ENCODE results near the gene SUV39H2.
"Not testable (repeated sequence)": the region's sequence is repeated elsewhere in the genome, so short reads cannot be mapped to it uniquely, and the experiment has no call there.

Gene SUV39H2

DNA sequence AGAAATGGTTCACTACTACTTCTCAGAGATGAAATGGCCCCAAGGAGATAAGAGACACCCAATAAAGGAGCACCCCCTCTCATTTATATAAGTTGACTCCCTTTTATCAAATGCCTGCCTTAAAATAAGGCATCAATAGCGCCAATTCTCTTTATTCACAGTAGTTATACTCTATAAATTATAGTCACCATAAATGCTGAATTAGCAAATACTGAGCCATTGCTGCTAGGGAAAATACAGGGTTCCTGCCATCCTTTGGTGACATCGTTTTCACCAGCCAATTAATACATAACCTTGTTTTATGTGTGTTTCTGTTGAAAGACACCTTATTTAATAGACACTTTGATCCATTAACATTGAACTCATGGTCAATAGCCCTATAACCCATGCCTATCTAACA is 46.6 kb downstream of the SUV39H2 start:
- peaks cover 69% of the 10 kb centered on the region for H3K36me3 ChIP-seq (ENCODE audit: control insufficient read depth, insufficient read depth, low read length)
- H3K4me3 ChIP-seq (ENCODE audit: insufficient read depth, low read depth, low read length, poor library complexity, severe bottlenecking): no peak overlapping the region
- no peaks in the 10 kb centered on the region for H3K9me3 ChIP-seq (ENCODE audit: control insufficient read depth, low read length)
- H3K27ac ChIP-seq (ENCODE audit: insufficient read depth, low read length, poor library complexity, severe bottlenecking): no peak overlapping the region
- no peaks in the 10 kb centered on the region for H3K27me3 ChIP-seq (replicated peaks; ENCODE audit: control insufficient read depth, insufficient read depth, low read length, poor library complexity, severe bottlenecking)
- no peaks in the 10 kb centered on the region for H3K4me1 ChIP-seq (ENCODE audit: control insufficient read depth, insufficient read depth, low read length, poor library complexity, severe bottlenecking)
- no peak for DNase-seq

DNA sequence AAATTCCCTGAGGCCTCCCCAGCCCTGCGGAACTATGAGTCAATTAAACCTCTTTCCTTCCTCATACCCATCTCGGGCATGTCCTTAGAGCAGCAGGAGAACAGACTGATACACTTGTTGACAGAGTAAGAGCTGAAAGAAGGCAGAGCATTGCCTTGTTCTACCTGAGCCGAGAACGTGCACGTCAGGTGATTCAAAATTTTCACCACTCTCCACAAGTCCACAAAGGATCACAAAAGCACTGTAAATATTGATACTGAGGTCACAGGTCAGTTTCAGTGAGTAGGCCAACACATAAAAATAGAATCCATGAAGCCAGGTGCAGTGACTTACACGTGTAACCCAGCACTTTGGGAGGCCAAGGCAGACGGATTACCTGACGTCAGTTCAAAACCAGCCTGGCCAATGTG is 47.4 kb downstream of the SUV39H2 start:
- no peaks in the 10 kb centered on the region for H3K4me1 ChIP-seq (ENCODE audit: control insufficient read depth, insufficient read depth, low read length, poor library complexity, severe bottlenecking)
- H3K9me3 ChIP-seq (ENCODE audit: control insufficient read depth, low read length): no peaks in the 10 kb centered on the region
- H3K36me3 ChIP-seq (ENCODE audit: control insufficient read depth, insufficient read depth, low read length): peaks cover 72% of the 10 kb centered on the region
- no peak overlapping the region for H3K4me3 ChIP-seq (ENCODE audit: insufficient read depth, low read depth, low read length, poor library complexity, severe bottlenecking)
- no peak for DNase-seq
- no peaks in the 10 kb centered on the region for H3K27me3 ChIP-seq (replicated peaks; ENCODE audit: control insufficient read depth, insufficient read depth, low read length, poor library complexity, severe bottlenecking)
- no peak overlapping the region for H3K27ac ChIP-seq (ENCODE audit: insufficient read depth, low read length, poor library complexity, severe bottlenecking)

DNA sequence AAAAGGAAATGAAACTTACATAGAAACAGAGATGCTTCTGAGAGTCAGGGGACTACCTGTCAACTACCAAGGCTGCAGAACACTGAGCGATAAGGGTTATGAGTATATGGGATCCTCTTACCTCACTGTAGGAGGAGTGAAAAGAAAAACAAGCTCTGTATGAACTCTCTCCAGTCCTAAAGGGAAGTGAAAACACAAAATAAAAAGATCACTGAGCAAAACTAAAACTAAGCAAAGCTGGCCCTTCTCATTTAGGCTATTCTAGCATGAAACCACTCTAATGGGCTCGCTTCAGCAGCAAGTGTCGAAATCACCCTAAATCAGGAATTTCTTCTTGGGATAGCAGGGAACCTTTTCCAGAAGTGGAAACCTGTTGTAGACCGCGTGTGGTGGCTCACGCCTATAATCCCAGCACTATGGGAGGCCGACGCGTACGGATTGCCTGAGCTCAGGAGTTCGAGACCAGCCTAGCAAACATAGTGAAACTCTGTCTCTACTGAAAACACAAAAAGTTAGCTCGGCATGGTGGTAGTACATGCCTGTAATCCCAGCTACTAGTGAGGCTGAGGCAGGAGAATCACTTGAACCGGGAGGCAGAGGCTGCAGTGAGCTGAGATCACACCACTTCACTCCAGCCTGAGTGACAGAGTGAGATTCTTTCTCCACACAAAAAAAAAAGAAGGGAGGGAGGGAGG is 48.2 kb downstream of the SUV39H2 start:
- Histone ChIP-seq H3K36me3 (ENCODE audit: control insufficient read depth, insufficient read depth, low read length) (peaks cover 71% of the 10 kb centered on the region), H3K4me1 (ENCODE audit: control insufficient read depth, insufficient read depth, low read length, poor library complexity, severe bottlenecking) (no peaks in the 10 kb centered on the region), H3K27me3 (replicated peaks; ENCODE audit: control insufficient read depth, insufficient read depth, low read length, poor library complexity, severe bottlenecking) (no peaks in the 10 kb centered on the region), H3K9me3 (ENCODE audit: control insufficient read depth, low read length) (no peaks in the 10 kb centered on the region), H3K4me3 (ENCODE audit: insufficient read depth, low read depth, low read length, poor library complexity, severe bottlenecking) (no peak overlapping the region), H3K27ac (ENCODE audit: insufficient read depth, low read length, poor library complexity, severe bottlenecking) (no peak overlapping the region)
- DNase-seq: no peak

DNA sequence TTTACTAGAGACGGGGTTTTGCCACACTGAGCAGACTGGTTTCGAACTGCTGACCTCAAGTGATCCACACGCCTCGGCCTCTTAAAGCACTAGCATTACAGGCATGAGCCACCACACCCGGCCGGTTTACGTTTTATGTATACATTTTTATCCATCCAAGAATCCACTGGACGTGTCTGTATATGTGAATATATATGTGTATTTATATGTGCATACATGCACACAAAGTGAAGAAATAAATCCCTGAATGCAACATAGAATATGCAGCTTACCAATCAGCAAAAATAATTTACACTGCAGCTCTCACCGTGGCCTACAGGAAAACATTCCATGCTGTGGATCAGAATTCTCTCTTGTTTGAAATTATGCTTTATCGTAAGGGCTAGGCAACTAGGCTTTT is 51.9 kb downstream of the SUV39H2 start:
- Histone ChIP-seq H3K36me3 (ENCODE audit: control insufficient read depth, insufficient read depth, low read length) (peaks cover 70% of the 10 kb centered on the region), H3K4me1 (ENCODE audit: control insufficient read depth, insufficient read depth, low read length, poor library complexity, severe bottlenecking) (no peaks in the 10 kb centered on the region), H3K27me3 (replicated peaks; ENCODE audit: control insufficient read depth, insufficient read depth, low read length, poor library complexity, severe bottlenecking) (no peaks in the 10 kb centered on the region), H3K9me3 (ENCODE audit: control insufficient read depth, low read length) (no peaks in the 10 kb centered on the region), H3K4me3 (ENCODE audit: insufficient read depth, low read depth, low read length, poor library complexity, severe bottlenecking) (no peak overlapping the region), H3K27ac (ENCODE audit: insufficient read depth, low read length, poor library complexity, severe bottlenecking) (no peak overlapping the region)
- DNase-seq: no peak

DNA sequence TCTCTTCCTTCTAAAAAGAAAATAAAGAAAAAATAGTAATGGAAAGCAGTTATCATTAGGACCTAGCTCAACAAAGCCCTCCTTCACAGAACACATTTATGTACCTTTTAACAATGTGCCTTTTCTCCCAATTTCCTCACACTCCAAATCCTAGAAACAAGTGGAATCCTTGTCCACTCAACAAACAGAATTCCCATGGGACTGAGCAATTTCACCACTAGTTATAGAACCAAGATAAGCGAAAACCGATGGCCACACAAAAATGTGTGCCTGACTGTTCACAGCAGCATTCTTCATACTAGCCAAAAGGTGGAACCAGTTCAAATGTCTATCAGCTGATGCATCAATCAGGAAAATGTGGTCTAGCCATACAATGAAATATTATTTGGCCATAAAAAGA is 57.9 kb downstream of the SUV39H2 start:
- Histone ChIP-seq H3K36me3 (ENCODE audit: control insufficient read depth, insufficient read depth, low read length) (peaks cover 53% of the 10 kb centered on the region), H3K4me3 (ENCODE audit: insufficient read depth, low read depth, low read length, poor library complexity, severe bottlenecking) (no peak overlapping the region), H3K9me3 (ENCODE audit: control insufficient read depth, low read length) (no peaks in the 10 kb centered on the region), H3K27ac (ENCODE audit: insufficient read depth, low read length, poor library complexity, severe bottlenecking) (no peak overlapping the region), H3K27me3 (replicated peaks; ENCODE audit: control insufficient read depth, insufficient read depth, low read length, poor library complexity, severe bottlenecking) (no peaks in the 10 kb centered on the region), H3K4me1 (ENCODE audit: control insufficient read depth, insufficient read depth, low read length, poor library complexity, severe bottlenecking) (no peaks in the 10 kb centered on the region)
- no peak for DNase-seq

DNA sequence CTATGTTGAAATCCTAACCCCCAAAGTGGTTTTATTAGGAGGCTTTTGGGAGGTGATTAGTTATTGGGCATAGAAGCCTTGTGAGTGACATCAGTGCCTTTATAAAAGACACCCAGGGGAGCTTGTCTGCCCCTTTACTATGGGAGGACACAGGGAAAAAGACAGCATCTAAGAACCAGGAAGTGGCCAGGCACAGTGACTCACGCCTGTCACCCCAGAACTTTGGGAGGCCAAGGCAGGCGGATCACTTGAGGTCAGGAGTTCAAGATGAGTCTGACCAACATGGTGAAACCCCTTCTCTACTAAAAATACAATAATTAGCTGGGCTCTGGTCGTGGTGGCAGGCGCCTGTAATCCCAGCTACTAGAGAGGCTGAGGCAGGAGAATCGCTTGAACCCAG is 60.3 kb downstream of the SUV39H2 start:
- not testable (repeated sequence) for H3K9me3 ChIP-seq (ENCODE audit: control insufficient read depth, low read length); H3K27me3 ChIP-seq (replicated peaks; ENCODE audit: control insufficient read depth, insufficient read depth, low read length, poor library complexity, severe bottlenecking); H3K4me1 ChIP-seq (ENCODE audit: control insufficient read depth, insufficient read depth, low read length, poor library complexity, severe bottlenecking); DNase-seq; H3K4me3 ChIP-seq (ENCODE audit: insufficient read depth, low read depth, low read length, poor library complexity, severe bottlenecking); H3K27ac ChIP-seq (ENCODE audit: insufficient read depth, low read length, poor library complexity, severe bottlenecking)
- H3K36me3 ChIP-seq (ENCODE audit: control insufficient read depth, insufficient read depth, low read length): peaks cover 39% of the 10 kb centered on the region

DNA sequence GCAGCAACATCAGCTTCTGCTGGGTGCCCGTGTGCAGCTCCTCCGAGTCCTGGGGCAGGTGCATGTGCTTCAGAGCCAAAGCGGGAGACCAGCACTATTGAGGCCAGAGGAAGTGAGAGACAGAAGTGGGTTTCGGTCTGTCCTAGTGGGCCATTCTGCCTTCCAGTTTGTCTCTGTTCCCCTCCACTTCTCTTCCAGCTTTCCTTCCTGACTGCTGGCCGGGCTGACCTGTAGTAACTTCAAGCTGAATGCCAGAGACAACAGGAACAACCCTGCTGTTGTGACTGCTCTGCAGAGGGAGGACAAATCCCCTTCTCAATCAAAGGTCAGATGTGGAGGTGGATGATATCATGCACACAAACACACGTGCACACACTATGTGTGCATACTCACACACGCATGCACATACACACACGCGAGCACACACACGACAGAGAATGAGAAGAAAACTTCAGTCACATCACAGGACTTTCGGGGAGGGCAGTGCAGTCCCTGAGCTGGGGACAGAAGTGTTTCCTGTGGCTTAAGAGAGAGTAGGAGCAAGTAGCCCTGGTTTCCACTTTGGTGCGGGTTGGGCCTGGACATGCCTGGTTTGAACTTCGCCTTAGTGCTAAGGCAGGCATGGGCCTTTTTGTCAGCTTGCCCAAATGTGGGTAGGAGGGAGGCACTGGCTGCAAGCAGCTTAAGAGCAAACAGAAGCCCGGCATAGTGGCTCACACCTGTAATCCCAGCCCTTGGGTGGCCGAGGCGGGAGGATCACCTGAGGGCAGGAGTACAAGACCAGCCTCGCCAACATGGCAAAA is 63.7 kb downstream of the SUV39H2 start:
- not testable (repeated sequence) for H3K27ac ChIP-seq (ENCODE audit: insufficient read depth, low read length, poor library complexity, severe bottlenecking); DNase-seq
- H3K36me3 ChIP-seq (ENCODE audit: control insufficient read depth, insufficient read depth, low read length): peaks cover 31% of the 10 kb centered on the region

DNA sequence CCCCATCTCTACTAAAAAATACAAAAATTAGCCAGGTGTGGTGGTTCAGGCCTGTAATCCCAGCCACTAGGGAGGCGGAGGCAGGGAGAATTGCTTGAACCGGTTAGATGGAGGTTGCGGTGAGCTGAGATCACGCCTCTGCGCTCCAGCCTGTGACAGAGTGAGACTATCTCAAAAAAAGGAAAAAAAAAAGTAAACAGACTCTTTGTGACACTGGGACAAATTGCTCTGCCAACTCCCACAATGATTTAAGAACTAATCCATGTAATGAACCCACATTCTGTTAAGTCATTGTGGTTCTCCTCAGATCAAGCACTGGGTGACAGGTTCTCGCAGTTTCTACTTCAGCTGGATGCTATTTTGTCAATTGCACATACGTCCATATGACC is 64.3 kb downstream of the SUV39H2 start:
- H3K27me3 ChIP-seq (replicated peaks; ENCODE audit: control insufficient read depth, insufficient read depth, low read length, poor library complexity, severe bottlenecking); H3K4me3 ChIP-seq (ENCODE audit: insufficient read depth, low read depth, low read length, poor library complexity, severe bottlenecking); H3K27ac ChIP-seq (ENCODE audit: insufficient read depth, low read length, poor library complexity, severe bottlenecking); H3K9me3 ChIP-seq (ENCODE audit: control insufficient read depth, low read length); H3K4me1 ChIP-seq (ENCODE audit: control insufficient read depth, insufficient read depth, low read length, poor library complexity, severe bottlenecking); DNase-seq: not testable (repeated sequence)
- peaks cover 32% of the 10 kb centered on the region for H3K36me3 ChIP-seq (ENCODE audit: control insufficient read depth, insufficient read depth, low read length)

More for the DNA sequence above, 63.7 kb downstream of the SUV39H2 start:
- not testable (repeated sequence) for H3K4me3 ChIP-seq (ENCODE audit: insufficient read depth, low read depth, low read length, poor library complexity, severe bottlenecking); H3K27me3 ChIP-seq (replicated peaks; ENCODE audit: control insufficient read depth, insufficient read depth, low read length, poor library complexity, severe bottlenecking); H3K9me3 ChIP-seq (ENCODE audit: control insufficient read depth, low read length); H3K4me1 ChIP-seq (ENCODE audit: control insufficient read depth, insufficient read depth, low read length, poor library complexity, severe bottlenecking)

DNA sequence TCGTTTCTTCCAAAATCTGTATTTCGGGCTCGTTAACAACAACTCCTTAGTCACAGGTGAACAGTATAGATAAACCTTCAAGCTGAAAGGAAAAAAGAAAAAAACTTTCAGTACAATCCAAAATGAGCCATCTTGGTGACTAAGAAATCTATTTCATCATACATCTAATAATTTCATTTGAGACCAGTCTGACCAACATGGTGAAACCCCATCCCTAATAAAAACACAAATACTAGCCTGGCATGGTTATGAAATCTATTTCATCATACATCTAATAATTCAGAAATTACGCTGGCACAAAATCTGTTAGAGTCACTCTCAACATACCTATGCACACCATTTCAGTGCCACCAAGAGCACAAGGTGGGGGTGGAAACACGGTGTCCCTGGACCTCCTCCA is 66.4 kb downstream of the SUV39H2 start:
- Histone ChIP-seq H3K4me3 (ENCODE audit: insufficient read depth, low read depth, low read length, poor library complexity, severe bottlenecking) (no peak overlapping the region), H3K4me1 (ENCODE audit: control insufficient read depth, insufficient read depth, low read length, poor library complexity, severe bottlenecking) (no peaks in the 10 kb centered on the region), H3K27ac (ENCODE audit: insufficient read depth, low read length, poor library complexity, severe bottlenecking) (no peak overlapping the region), H3K27me3 (replicated peaks; ENCODE audit: control insufficient read depth, insufficient read depth, low read length, poor library complexity, severe bottlenecking) (no peaks in the 10 kb centered on the region), H3K9me3 (ENCODE audit: control insufficient read depth, low read length) (no peaks in the 10 kb centered on the region), H3K36me3 (ENCODE audit: control insufficient read depth, insufficient read depth, low read length) (peaks cover 38% of the 10 kb centered on the region)
- DNase-seq: no peak

DNA sequence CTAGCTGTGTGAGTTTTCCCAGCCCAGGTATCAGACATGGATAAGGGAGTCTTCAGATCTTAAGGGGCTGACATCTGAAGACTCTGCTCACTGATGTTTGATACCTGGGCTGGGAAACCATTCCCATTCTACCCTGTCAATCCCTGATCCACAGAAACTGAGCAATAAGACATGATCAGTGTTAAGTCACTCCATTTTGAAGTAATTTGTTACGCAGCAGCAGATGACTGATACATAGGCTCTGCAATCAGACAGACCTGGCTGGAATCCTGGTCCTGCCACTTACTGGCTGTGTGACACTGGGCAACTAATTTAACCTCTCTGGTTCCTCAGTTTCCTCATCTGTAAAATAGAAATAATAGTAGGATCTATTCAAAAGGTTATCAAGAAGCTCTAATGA is 68.6 kb downstream of the SUV39H2 start:
- DNase-seq: no peak
- Histone ChIP-seq H3K9me3 (ENCODE audit: control insufficient read depth, low read length) (no peaks in the 10 kb centered on the region), H3K36me3 (ENCODE audit: control insufficient read depth, insufficient read depth, low read length) (peaks cover 38% of the 10 kb centered on the region), H3K27ac (ENCODE audit: insufficient read depth, low read length, poor library complexity, severe bottlenecking) (no peak overlapping the region), H3K4me1 (ENCODE audit: control insufficient read depth, insufficient read depth, low read length, poor library complexity, severe bottlenecking) (no peaks in the 10 kb centered on the region), H3K27me3 (replicated peaks; ENCODE audit: control insufficient read depth, insufficient read depth, low read length, poor library complexity, severe bottlenecking) (no peaks in the 10 kb centered on the region), H3K4me3 (ENCODE audit: insufficient read depth, low read depth, low read length, poor library complexity, severe bottlenecking) (no peak overlapping the region)

Data from effector memory CD4-positive, alpha-beta T cell (primary cell).